HG03442 (cell line): ENCODE results near the gene DRGX.

Source experiments
- ATAC-seq: cut with Tn5 transposase; IDR thresholded peaks from one replicate; pipeline ENCODE4 v1.9.1; 2021; ENCODE audit warnings: mild to moderate bottlenecking, moderate library complexity; ENCODE audit not compliant: unreplicated experiment

Gene DRGX

DNA sequence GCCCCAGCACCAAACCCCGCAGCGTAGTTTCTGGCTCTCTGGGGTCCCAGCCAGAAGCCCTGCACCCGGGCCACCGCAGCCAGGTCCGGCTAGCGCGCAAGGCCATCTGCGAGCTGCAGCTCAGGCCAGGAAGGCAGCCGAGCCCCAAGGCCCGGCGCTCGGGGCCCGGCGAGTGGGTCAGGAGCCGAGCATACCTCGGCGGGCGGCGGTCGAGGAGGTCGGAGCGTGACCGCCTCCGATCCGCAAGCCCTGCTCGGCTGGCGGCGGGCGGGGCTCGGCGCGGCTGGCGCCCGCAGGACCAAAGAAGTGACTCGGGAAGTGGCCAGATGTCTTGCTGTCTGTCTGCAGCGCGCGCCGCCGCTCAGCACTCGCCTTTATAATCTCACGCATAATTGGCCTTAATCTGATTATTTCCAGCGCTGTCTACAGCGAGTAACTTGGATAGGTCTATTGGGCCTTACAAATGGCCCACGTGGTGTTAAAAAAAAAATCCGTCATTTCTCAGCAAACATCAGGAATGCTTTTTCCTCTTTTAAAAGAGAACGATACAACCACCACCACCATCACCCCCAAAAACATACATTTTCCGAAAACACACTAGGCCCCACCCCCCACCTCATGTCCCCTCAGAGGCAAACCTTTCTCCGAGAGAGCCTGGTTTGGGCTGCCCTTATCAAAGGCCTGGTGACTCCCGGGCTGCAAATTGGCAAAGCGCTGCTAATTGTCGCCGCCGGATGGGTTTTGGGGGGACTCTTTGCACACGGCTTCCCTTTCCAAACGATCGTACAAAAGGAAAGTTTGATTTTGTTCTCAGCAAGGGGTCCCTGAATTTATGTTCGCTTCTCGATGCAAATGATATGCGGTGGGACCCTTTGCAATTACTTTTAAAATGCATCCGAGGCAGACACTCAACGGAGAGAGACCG, at the start of gene DRGX:
Gene DRGX (minus strand): TSS at position 349 of the 925 bp plus-strand sequence. CDS start 649 bp downstream, outside the sequence.
- ATAC-seq: no peak

DNA sequence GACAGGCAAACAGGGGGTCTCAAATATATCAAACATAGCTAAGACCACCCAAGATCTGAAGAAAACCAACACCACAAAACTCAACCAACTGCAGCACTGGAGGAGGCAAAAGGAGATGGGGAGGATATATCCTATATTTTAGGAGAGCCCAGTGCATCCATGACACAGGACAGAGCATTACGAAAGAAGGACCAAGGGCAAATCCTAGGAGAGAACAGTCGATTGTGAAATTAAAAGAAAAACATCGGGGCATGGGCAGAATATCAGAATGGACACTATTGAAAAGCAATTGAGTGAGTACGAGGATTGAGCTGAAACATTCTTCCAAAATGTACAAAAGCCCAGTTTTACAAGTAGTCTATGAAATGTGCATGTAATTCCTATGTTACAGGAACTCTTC, 48.5 kb upstream of the DRGX start:
- no peak for ATAC-seq

DNA sequence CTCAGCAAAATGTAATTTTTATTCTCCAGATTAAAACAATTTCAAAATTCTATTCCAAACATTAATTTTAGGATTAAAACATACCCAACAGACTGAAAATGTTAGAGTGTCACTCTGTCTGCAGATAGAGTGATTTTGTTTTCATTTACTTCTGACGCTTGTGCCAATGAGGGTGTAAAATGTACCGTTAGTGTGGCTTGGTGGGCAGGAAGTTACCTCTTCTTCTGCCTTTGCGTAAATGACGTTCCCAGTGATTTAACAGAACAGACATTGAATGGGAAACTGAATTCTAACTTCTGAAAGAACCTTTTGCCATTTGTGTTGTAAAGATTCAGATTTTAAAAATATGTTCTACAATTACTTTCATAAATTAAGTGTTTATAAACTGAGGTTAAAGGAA, 47.0 kb upstream of the DRGX start:
- no peak for ATAC-seq

DNA sequence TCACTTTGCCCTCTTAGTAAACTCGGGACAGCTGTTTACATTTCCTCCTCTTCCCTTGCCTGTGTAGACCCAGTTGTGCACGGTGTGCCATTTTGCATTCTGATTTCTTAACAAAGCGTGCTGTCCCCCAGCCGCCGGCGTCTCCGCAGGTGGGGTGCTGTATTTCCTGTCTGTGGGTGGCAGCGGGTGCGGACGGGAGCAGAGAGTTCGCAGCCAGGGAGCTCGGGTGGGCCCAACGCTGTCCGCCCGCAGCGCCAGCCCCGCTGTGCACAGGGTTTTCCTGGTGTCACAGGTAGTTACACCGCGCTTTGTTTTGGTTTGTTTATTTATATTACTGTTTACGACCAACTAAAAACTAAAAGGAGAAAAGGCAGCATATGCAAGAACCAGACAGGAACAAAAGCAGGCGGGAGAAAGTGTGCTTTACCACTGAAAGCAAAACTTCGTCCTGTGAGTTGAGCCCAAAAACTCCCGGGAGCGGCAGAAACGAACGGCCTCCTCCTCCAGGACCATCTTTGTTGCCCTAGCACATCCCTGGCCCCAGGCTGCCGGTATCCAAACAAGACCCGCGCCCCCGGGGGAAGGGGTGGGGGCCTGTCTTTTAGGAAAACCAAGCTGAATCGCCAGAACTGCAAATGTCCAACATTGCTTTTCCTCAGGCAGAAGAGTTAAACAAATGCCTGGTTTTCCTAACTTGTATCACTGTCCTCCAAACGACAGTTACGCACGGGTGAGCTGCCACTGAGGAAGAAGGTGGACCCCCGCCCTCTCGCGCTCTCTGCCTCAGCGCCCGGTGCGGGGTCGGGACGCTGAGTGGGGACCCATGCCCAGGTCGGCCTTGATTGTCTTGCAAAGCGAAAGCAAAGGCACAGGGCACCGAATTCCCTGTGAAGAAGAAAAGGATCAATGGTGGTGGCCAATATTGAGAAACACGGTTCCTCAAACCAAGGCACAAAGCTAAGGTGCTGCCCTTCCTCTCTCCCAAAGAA, 45.9 kb upstream of the DRGX start:
- no peak for ATAC-seq

GRCh38 chr10:49435225-49435624, 39.3 kb upstream of the DRGX start:
- no peak for ATAC-seq

- ATAC-seq: no peak
Observed at GRCh38 chr10:49433069-49433468, 37.2 kb upstream of the DRGX start.

GRCh38 chr10:49431426-49431825, 35.5 kb upstream of the DRGX start:
- ATAC-seq: no peak

GRCh38 chr10:49429458-49429857, 33.6 kb upstream of the DRGX start:
- ATAC-seq: no peak

- ATAC-seq: no peak
Observed at GRCh38 chr10:49426490-49427360, 30.8 kb upstream of the DRGX start.

DNA sequence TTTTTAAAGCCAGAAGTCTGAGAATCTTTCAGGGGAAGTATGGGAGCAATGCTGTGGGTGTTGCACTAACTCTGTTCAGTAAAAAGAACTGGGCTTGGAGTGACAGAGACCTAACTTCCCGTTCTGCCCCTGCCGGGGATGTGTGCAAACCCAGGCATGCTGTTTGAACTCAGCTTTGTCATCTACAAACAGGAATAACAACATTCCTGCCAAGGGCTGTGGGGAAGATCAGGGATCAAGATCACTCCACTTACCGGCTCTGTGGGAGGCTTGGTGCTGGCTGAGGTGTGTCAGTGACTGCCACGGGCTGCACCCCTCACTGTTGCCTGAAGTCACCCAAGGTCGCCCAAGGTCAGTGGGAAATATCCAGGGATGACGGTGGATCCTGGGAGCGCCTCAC, 23.1 kb upstream of the DRGX start:
- ATAC-seq: no peak

GRCh38 chr10:49418328-49418727, 22.4 kb upstream of the DRGX start:
- ATAC-seq: no peak

DNA sequence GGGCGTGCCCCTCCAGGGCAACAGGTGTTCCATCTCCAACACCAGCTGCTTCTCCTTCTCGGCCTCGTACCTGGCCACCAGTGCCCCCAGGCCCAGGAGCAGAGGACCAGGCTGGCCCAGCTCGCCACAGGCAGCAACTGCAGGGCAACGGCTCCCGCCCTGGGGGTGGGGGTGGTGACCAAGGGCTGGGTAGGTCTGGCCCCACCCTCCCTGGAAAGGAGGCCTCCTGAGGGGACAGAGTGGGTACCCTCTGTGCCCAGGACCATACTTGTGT, 22.1 kb upstream of the DRGX start:
- ATAC-seq: no peak

GRCh38 chr10:49417311-49418052, 21.6 kb upstream of the DRGX start:
- no peak for ATAC-seq

DNA sequence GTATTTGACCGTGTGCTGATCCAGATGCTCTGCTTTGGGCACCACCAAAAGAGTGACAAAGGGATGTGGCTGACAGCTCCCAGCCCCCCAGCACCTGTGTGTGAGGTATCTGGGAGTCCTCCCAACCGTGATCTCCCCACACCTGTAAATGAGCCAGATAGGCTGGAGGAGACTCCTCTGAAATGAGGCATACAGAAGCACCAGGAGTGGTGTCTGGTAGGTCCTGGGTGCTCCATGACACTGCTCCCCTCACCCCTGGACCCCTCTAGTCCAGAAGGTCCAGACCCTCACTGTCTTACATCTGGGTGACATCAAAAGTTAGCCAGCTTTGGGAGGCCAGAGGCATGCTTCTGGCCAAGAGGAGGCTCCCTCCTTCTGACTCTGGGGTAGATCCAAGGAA, 20.0 kb upstream of the DRGX start:
- ATAC-seq: no peak

DNA sequence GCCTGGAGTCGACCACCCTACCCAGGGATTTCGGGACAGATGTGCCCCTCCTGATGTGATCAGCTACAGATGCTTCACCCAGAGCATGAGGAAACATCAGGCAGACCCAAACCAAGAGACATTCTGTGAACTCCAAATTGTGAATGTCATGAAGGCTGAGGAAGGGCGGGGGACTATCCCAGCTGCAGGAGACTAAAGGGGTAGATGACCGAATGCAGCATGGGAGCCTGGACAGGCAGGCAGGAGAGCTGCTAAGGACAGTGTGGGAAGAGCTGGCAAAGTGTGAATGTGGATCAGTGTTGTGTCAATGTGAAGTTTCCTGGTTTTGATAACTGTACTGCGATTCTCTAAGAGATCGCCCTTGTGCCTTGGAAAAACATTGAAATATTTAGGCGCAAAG, 19.2 kb upstream of the DRGX start:
- ATAC-seq: no peak

DNA sequence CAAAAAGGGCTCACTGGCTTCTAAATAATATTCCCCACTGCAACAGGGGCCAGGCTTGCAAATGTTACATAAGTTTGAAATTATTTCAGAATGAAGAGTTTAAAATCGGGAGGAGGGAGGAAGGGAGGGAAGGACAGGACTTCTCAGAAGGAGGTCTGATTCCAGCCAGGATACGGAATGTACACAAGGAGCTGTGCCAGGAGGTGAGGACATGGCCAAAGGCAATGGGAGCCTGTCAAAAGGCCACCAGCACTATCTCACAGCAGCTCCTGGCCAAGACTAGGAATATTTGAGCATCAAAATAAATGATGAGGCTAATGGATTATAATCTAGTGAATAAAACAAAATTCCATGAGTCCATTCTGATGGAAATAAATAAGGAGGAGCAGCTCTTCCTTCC, 18.6 kb upstream of the DRGX start:
- ATAC-seq: no peak

- no peak for ATAC-seq
Observed at GRCh38 chr10:49412571-49412970, 16.7 kb upstream of the DRGX start.

GRCh38 chr10:49410365-49411074, 14.6 kb upstream of the DRGX start:
- ATAC-seq: no peak

GRCh38 chr10:49409755-49410154, 13.9 kb upstream of the DRGX start:
- ATAC-seq: no peak
